Left colon (tissue), 2 donors: ENCODE results near the gene CCNF. TPM values are rescaled to one million over a fixed set of nuclear protein-coding genes. Genes with fewer than 3 reads are reported as not detected.

Source experiments
- ATAC-seq: fragments of 200-7000 bp; cut with Tn5 transposase; one replicate; pipeline ENCODE4 v1.9.1; 2020; ENCODE audit warnings: mild to moderate bottlenecking, moderate library complexity
- DNase-seq, 2 donors: peaks; one replicate each; pipeline ENCODE4 v3.0.0-alpha.2; 2020
- intact Hi-C, 2 donors: fragments of 100-400 bp; cut with DNase I in 1 of 2; cut with micrococcal nuclease in 1 of 2; formaldehyde crosslinking; loops; one replicate each; pipeline versions ENCODE4 v1.11.2 to v1.14.0; 2022; cut with DNase I, micrococcal nuclease
- total RNA-seq, 2 donors: library from RNA; stranded (reverse); fragmentation: NEBNext Ultra II Directional; extraction: Animal tissue kit (Norgen Biotek cat#: 25700); gene quantifications; one replicate each; pipeline ENCODE4 v1.2.1, GENCODE V29; 2021
- donor health status: DM: no; HTN: no; CAD: no.
- donor health status: DM: yes; HTN: yes; CAD: no.

CCNF gene
- total RNA-seq, 2 donors from 2014 or later = 3.0 to 7.3 TPM

- ATAC-seq (peak; percentile 87), DNase-seq (peak in 1 of 2 donors; percentile 18)
- intact Hi-C loops = loop anchor here in 1 of 2 donors (10.0 kb wide), 1 partner anchor 147 kb away; the partner anchor contains the start of gene ABCA3
Measured at GRCh38 chr16:2492292-2492691, 63.0 kb downstream of the CCNF start.

- DNase-seq = no peak
- no peak for ATAC-seq
- intact Hi-C loops = loop anchor here in 1 of 2 donors (10.0 kb wide), 1 partner anchor 149 kb away; the partner anchor contains the start of gene ABCA3
Measured at GRCh38 chr16:2493605-2494004, 64.4 kb downstream of the CCNF start.

- ATAC-seq = no peak
- no peak for DNase-seq
- intact Hi-C loops = loop anchor here in 1 of 2 donors (10.0 kb wide), 1 partner anchor 150 kb away; the partner anchor contains the start of gene ABCA3
Measured at GRCh38 chr16:2494616-2495015, 65.4 kb downstream of the CCNF start.

GRCh38 chr16:2495041-2495440, 65.8 kb downstream of the CCNF start:
- DNase-seq (no peak), ATAC-seq (no peak)
- intact Hi-C loops = loop anchor here in 1 of 2 donors (10.0 kb wide), 1 partner anchor 150 kb away; the partner anchor contains the start of gene ABCA3

- DNase-seq (peak in 1 of 2 donors; percentile 4), ATAC-seq (no peak)
- intact Hi-C loops = loop anchor here in 1 of 2 donors (10.0 kb wide), 1 partner anchor 152 kb away; the partner anchor contains the start of gene ABCA3
Measured at GRCh38 chr16:2496223-2497115, 67.2 kb downstream of the CCNF start.

GRCh38 chr16:2497116-2497630, 67.9 kb downstream of the CCNF start:
- ATAC-seq (peak; percentile 62), DNase-seq (peak in 1 of 2 donors; percentile 32)
- intact Hi-C loops = loop anchor here in 1 of 2 donors (10.0 kb wide), 1 partner anchor 152 kb away; the partner anchor contains the start of gene ABCA3

- intact Hi-C loops = loop anchor here in 1 of 2 donors (10.0 kb wide), 1 partner anchor 153 kb away; the partner anchor contains the start of gene ABCA3
- DNase-seq (no peak), ATAC-seq (no peak)
Measured at GRCh38 chr16:2497695-2498484, 68.6 kb downstream of the CCNF start.

GRCh38 chr16:2498531-2499253, 69.4 kb downstream of the CCNF start:
- intact Hi-C loops = loop anchor here in 1 of 2 donors (10.0 kb wide), 1 partner anchor 154 kb away; the partner anchor contains the start of gene ABCA3
- no peak for ATAC-seq
- no peak for DNase-seq

GRCh38 chr16:2499454-2499853, 70.2 kb downstream of the CCNF start:
- no peak for DNase-seq
- ATAC-seq = no peak
- intact Hi-C loops = loop anchor here in 1 of 2 donors (10.0 kb wide), 1 partner anchor 155 kb away; the partner anchor contains the start of gene ABCA3

GRCh38 chr16:2499890-2500429, 70.7 kb downstream of the CCNF start:
- intact Hi-C loops = loop anchor here in 1 of 2 donors (10.0 kb wide), 2 partner anchors 75 to 155 kb away; partner anchors contain the start of genes ABCA3 and CCNF
- DNase-seq (peak in 1 of 2 donors; percentile 4), ATAC-seq (no peak)

- ATAC-seq = peak; percentile 3
- intact Hi-C loops = loop anchor here in 1 of 2 donors (10.0 kb wide), 1 partner anchor 76 kb away; the partner anchor contains the start of gene CCNF
- peak in 1 of 2 donors; percentile 7 for DNase-seq
Measured at GRCh38 chr16:2500430-2500917, 71.2 kb downstream of the CCNF start.

- intact Hi-C loops = loop anchor here in 1 of 2 donors (10.0 kb wide), 1 partner anchor 76 kb away; the partner anchor contains the start of gene CCNF
- ATAC-seq = peak; percentile 85
- DNase-seq = peak; percentile 68 to 85
Measured at GRCh38 chr16:2500918-2501750, 71.9 kb downstream of the CCNF start.

GRCh38 chr16:2501946-2502895, 73.0 kb downstream of the CCNF start:
- ATAC-seq = no peak
- peak in 1 of 2 donors; percentile 10 for DNase-seq
- intact Hi-C loops = loop anchor here in 1 of 2 donors (10.0 kb wide), 1 partner anchor 77 kb away; the partner anchor contains the start of gene CCNF

- DNase-seq (no peak), ATAC-seq (no peak)
- intact Hi-C loops = loop anchor here in 1 of 2 donors (10.0 kb wide), 1 partner anchor 81 kb away; the partner anchor contains the start of gene CCNF
Measured at GRCh38 chr16:2505695-2506094, 76.4 kb downstream of the CCNF start.

- intact Hi-C loops = loop anchor here in 1 of 2 donors (10.0 kb wide), 1 partner anchor 82 kb away; the partner anchor contains the start of gene CCNF
- DNase-seq (peak in 1 of 2 donors; percentile 31), ATAC-seq (no peak)
Measured at GRCh38 chr16:2507052-2507659, 77.9 kb downstream of the CCNF start.
